Loucy (cell line): ENCODE results near the gene ZNF605.
"Not testable (repeated sequence)": the region's sequence is repeated elsewhere in the genome, so short reads cannot be mapped to it uniquely, and the experiment has no call there.

ENCODE experiments used
- H2AFZ ChIP-seq: fragments of 200-600 bp; sonication (generic); 2 replicates; pipeline ENCODE4 v1.6.0; 2016; ENCODE audit warnings: antibody characterized with exemption, mild to moderate bottlenecking, low read length, moderate library complexity
- H3F3A ChIP-seq: fragments of 200-600 bp; 2 replicates; pipeline ENCODE4 v1.6.0; 2016; ENCODE audit warnings: antibody characterized with exemption, low read depth, mild to moderate bottlenecking
- H3K27me3 ChIP-seq: fragments of 200-600 bp; sonication (generic); 2 replicates; pipeline ENCODE4 v1.6.1; 2014; ENCODE audit warnings: low read length, mild to moderate bottlenecking; ENCODE audit not compliant: insufficient read depth, poor library complexity, severe bottlenecking
- H3K36me3 ChIP-seq: fragments of 200-600 bp; sonication (generic); 2 replicates; pipeline ENCODE4 v1.6.1; 2016; ENCODE audit warnings: low read length; ENCODE audit not compliant: insufficient read depth
- H3K4me1 ChIP-seq: fragments of 200-600 bp; sonication (generic); 2 replicates; pipeline ENCODE4 v1.5.1; 2014; ENCODE audit warnings: low read length, mild to moderate bottlenecking; ENCODE audit not compliant: insufficient read depth, poor library complexity, severe bottlenecking
- H3K4me2 ChIP-seq: fragments of 200-600 bp; sonication (generic); 2 replicates; pipeline ENCODE4 v1.6.0; 2014; ENCODE audit warnings: antibody characterized with exemption, low read length, low read depth, mild to moderate bottlenecking; ENCODE audit not compliant: poor library complexity, severe bottlenecking
- H3K4me3 ChIP-seq: fragments of 200-600 bp; sonication (generic); 2 replicates; pipeline ENCODE4 v1.5.1; 2014; ENCODE audit warnings: low read length, mild to moderate bottlenecking, mixed read lengths; ENCODE audit not compliant: poor library complexity, severe bottlenecking
- H3K79me2 ChIP-seq: fragments of 200-600 bp; sonication (generic); 2 replicates; pipeline ENCODE4 v1.6.1; 2014; ENCODE audit warnings: low read length; ENCODE audit not compliant: insufficient read depth
- H3K9ac ChIP-seq: fragments of 200-600 bp; sonication (generic); 2 replicates; pipeline ENCODE4 v1.6.0; 2014; ENCODE audit warnings: mild to moderate bottlenecking, low read depth, low read length, moderate library complexity; ENCODE audit not compliant: poor library complexity, severe bottlenecking
- H3K9me2 ChIP-seq: fragments of 200-600 bp; sonication (generic); replicated peaks from 2 replicates; pipeline ENCODE4 v1.6.1; 2016; ENCODE audit warnings: low read depth, low read length, mixed read lengths
- H3K9me3 ChIP-seq: fragments of 200-600 bp; sonication (generic); 2 replicates; pipeline ENCODE4 v1.6.1; 2014; ENCODE audit warnings: mild to moderate bottlenecking, antibody characterized with exemption, low read length, low read depth; ENCODE audit not compliant: insufficient read depth
- H4K20me1 ChIP-seq: fragments of 200-600 bp; sonication (generic); 2 replicates; pipeline ENCODE4 v1.6.0; 2014; ENCODE audit warnings: antibody characterized with exemption, low read length, mild to moderate bottlenecking; ENCODE audit not compliant: insufficient read depth, poor library complexity, severe bottlenecking
- EZH2phosphoT487 ChIP-seq: fragments of 200-600 bp; IDR thresholded peaks from 2 replicates; pipeline ENCODE4 v1.6.1; 2018; ENCODE audit warnings: antibody characterized with exemption, mild to moderate bottlenecking, moderate library complexity, borderline replicate concordance
- TF ChIP-seq, protein P1 (sequence below): fragments of 200-600 bp; sonication (generic); conservative IDR thresholded peaks from 2 replicates; pipeline ENCODE4 v1.5.1; 2014; ENCODE audit warnings: mild to moderate bottlenecking, antibody characterized with exemption, low read length

ZNF605 gene

DNA sequence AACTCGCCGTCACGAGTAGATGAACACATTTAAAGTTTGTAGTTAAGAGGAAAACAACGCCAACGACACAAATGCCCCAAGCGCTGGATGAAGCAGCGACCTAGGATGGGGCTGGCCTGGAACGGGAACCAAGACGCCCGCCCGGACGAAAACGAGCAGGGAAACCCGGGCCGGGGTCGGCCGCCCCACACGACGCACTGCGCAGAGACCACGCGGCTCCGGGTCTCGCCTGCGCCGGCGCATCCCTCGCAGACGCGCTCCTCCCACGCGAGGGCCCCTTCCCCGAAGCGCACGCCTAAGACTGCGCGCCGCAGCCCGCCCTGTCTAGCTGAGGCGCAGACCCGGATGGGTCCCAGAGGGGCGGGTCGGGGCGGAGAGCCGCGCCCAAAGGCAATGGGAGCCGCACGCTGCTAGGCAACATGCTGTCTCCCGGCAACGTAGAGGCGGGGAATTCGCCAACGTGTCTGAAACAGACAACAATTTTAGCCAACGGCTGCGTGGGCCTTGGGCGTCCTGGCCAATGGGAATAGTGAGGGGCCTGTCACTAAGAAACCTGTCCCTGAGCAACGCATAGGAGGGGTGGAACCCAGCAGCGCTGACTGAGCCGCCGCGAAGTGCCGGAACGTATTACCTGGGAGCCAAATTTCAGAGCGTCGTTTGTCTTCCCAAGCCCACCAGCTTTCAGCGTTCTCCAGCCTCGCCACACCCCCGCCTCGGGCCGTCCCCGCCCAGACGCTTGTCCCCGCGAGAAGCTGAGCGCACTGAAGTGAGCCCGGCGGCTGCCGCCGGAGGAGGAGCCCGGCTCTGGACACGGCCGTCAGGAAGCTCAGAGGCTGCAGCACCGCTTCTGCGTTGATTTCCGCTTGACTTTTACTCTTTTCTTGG, 47.7 kb downstream of the ZNF605 start:
- H2AFZ ChIP-seq: no peak overlapping the region
- no peaks in the 10 kb centered on the region for H3K4me1 ChIP-seq
- no peaks in the 10 kb centered on the region for H3F3A ChIP-seq
- no peaks in the 10 kb centered on the region for H3K36me3 ChIP-seq
- no peaks in the 10 kb centered on the region for H3K27me3 ChIP-seq
- H3K4me3 ChIP-seq: no peak overlapping the region
- H3K4me2 ChIP-seq: no peak overlapping the region
- H3K9me2 ChIP-seq: no peaks in the 10 kb centered on the region
- peaks cover 19% of the 10 kb centered on the region; the same call in 1 of the 2 replicates for H3K9me3 ChIP-seq
- H3K9ac ChIP-seq: no peak overlapping the region
- H3K79me2 ChIP-seq: no peaks in the 10 kb centered on the region
- TF ChIP-seq EZH2phosphoT487: no peak
- TF ChIP-seq, protein P1, sequence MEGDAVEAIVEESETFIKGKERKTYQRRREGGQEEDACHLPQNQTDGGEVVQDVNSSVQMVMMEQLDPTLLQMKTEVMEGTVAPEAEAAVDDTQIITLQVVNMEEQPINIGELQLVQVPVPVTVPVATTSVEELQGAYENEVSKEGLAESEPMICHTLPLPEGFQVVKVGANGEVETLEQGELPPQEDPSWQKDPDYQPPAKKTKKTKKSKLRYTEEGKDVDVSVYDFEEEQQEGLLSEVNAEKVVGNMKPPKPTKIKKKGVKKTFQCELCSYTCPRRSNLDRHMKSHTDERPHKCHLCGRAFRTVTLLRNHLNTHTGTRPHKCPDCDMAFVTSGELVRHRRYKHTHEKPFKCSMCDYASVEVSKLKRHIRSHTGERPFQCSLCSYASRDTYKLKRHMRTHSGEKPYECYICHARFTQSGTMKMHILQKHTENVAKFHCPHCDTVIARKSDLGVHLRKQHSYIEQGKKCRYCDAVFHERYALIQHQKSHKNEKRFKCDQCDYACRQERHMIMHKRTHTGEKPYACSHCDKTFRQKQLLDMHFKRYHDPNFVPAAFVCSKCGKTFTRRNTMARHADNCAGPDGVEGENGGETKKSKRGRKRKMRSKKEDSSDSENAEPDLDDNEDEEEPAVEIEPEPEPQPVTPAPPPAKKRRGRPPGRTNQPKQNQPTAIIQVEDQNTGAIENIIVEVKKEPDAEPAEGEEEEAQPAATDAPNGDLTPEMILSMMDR: no peak
- no peaks in the 10 kb centered on the region for H4K20me1 ChIP-seq

DNA sequence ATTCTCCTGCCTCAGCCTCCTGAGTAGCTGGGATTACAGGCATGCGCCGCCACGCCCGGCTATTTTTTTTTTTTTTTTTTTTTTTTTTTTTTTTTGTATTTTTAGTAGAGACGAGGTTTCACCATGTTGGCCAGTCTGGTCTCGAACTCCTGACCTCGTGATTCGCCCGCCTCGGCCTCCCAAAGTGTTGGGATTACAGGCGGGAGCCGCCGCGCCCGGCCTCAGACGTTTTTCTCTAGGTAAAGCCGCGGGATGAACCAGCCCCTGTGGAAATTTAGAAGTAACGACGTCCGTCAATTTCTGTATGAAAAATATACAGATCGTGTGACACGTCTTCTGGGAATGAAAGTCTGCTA, 48.3 kb downstream of the ZNF605 start:
- H3K27me3 ChIP-seq, H3K9ac ChIP-seq, H3K36me3 ChIP-seq: not testable (repeated sequence)

DNA sequence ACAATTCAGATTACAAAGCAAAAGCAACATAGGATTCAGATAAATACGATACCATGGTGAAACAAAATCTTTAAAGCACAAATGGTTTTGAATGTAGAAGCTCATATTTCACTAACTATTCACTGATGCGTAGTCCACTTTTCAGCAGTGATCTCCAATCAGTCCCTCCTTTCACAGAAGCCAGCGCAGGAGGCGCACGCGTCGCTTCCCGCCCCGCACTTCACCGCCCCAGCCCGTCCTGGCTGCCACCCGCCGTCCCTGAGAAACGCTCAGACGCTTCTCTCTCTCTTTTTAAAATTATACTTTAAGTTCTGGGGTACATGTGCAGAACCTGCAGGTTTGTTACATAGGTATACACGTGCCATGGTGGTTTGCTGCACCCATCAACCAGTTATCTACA, 48.9 kb downstream of the ZNF605 start:
- Histone ChIP-seq H3K9ac (no peak overlapping the region), H3K79me2 (no peaks in the 10 kb centered on the region), H3K27me3 (no peaks in the 10 kb centered on the region), H3K9me2 (no peaks in the 10 kb centered on the region), H3K9me3 (peaks cover 23% of the 10 kb centered on the region; the same call in 1 of the 2 replicates), H3K4me2 (no peak overlapping the region), H3F3A (no peaks in the 10 kb centered on the region), H4K20me1 (no peaks in the 10 kb centered on the region), H3K4me1 (no peaks in the 10 kb centered on the region), H3K36me3 (no peaks in the 10 kb centered on the region), H3K4me3 (no peak overlapping the region), H2AFZ (no peak overlapping the region)
- TF ChIP-seq, protein P1: no peak
- no peak for TF ChIP-seq EZH2phosphoT487

More for the DNA sequence above, 48.3 kb downstream of the ZNF605 start:
- H3K9me3 ChIP-seq: peaks cover 23% of the 10 kb centered on the region; the same call in 1 of the 2 replicates
- not testable (repeated sequence) for H4K20me1 ChIP-seq, H3F3A ChIP-seq, H3K9me2 ChIP-seq, H2AFZ ChIP-seq, H3K4me1 ChIP-seq, H3K79me2 ChIP-seq, H3K4me2 ChIP-seq, H3K4me3 ChIP-seq
